WERI-Rb-1 (cell line): ENCODE results near the gene NEUROD1.
A peak's percentile ranks its signal among the peaks of the same experiment; 100 is the strongest.

Experiments
- DNase-seq: peaks from one replicate; pipeline ENCODE4 v3.0.0-alpha.2; 2020
- H3K27ac ChIP-seq: fragments of 250-450 bp; sonication (Bioruptor Pico); 2 replicates; pipeline ENCODE4 v1.5.1; 2020; ENCODE audit warnings: mild to moderate bottlenecking, moderate library complexity
- H3K27me3 ChIP-seq: fragments of 250-450 bp; sonication (Bioruptor Pico); 2 replicates; pipeline ENCODE4 v1.5.1; 2021; ENCODE audit warnings: mild to moderate bottlenecking, low read depth, moderate library complexity; ENCODE audit not compliant: insufficient read depth, severe bottlenecking
- H3K36me3 ChIP-seq: fragments of 250-450 bp; sonication (Bioruptor Pico); 2 replicates; pipeline ENCODE4 v1.5.1; 2020; ENCODE audit warnings: mild to moderate bottlenecking, moderate library complexity
- H3K4me3 ChIP-seq: 2 replicates; pipeline ENCODE4 v1.5.1; 2011; ENCODE audit warnings: low read depth, mild to moderate bottlenecking, control low read depth, low read length
- H3K9me3 ChIP-seq: fragments of 250-450 bp; sonication (Bioruptor Pico); 2 replicates; pipeline ENCODE4 v1.5.1; 2021; ENCODE audit warnings: mild to moderate bottlenecking, moderate library complexity; ENCODE audit not compliant: severe bottlenecking
- CTCF ChIP-seq: IDR thresholded peaks from 2 replicates; pipeline ENCODE4 v1.5.1; 2011; ENCODE audit warnings: low read depth, mild to moderate bottlenecking, control low read depth, inconsistent platforms, low read length

The NEUROD1 gene

DNA sequence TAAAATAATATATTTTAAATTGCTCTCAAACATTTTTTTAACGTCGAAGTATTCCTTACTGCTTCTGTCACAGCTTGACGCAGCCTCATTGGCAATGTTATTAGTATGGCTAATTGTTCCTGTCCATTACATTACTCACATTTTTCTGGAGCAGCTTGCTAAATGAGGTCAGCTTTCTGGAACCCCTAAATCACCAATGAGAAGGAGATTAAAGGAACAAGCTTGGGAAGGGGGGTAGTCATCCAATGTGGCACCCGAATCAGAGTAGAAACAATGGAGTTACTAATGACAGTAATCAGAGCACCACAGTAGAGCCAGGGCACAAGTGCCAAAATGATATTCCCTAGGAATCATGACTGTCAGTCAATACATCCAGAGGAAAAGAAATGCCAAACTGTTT, 5.1 kb downstream of the NEUROD1 start:
- no peaks in the 10 kb centered on the region for H3K9me3 ChIP-seq
- DNase-seq: peak; percentile 40
- H3K27ac ChIP-seq: peak overlapping the region; percentile 47
- H3K4me3 ChIP-seq: peak overlapping the region; percentile 97
- H3K27me3 ChIP-seq: no peaks in the 10 kb centered on the region
- peaks cover 46% of the 10 kb centered on the region for H3K36me3 ChIP-seq
- no peak for TF ChIP-seq CTCF

DNA sequence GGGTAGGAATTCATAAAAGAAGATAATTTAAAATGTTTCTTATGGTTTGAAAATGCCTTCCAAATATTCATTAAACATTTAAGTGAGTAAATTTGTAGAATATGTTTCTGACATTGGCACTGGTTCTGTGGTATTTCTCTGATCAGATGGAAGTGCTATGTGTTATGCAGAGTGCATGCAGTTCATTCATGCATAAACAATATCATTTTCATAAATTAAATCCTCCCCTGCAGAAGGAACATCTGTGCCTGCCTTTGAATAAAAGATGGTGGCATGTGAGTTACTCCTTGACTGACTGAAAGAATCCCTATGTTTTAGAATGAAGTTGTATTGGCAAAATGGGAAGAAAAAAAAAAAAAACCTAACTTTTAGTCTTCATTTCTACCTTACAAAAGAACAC, 5.9 kb downstream of the NEUROD1 start:
- TF ChIP-seq CTCF: no peak
- H3K27me3 ChIP-seq: no peaks in the 10 kb centered on the region
- no peaks in the 10 kb centered on the region for H3K9me3 ChIP-seq
- peaks cover 38% of the 10 kb centered on the region for H3K36me3 ChIP-seq
- no peak for DNase-seq
- peak overlapping the region; percentile 47 for H3K27ac ChIP-seq
- H3K4me3 ChIP-seq: no peak overlapping the region

GRCh38 chr2:181673173-181673572, 7.1 kb downstream of the NEUROD1 start:
- Histone ChIP-seq H3K27me3 (no peaks in the 10 kb centered on the region), H3K27ac (no peak overlapping the region), H3K4me3 (no peak overlapping the region), H3K36me3 (peaks cover 25% of the 10 kb centered on the region), H3K9me3 (no peaks in the 10 kb centered on the region)
- DNase-seq: no peak
- TF ChIP-seq CTCF: no peak

DNA sequence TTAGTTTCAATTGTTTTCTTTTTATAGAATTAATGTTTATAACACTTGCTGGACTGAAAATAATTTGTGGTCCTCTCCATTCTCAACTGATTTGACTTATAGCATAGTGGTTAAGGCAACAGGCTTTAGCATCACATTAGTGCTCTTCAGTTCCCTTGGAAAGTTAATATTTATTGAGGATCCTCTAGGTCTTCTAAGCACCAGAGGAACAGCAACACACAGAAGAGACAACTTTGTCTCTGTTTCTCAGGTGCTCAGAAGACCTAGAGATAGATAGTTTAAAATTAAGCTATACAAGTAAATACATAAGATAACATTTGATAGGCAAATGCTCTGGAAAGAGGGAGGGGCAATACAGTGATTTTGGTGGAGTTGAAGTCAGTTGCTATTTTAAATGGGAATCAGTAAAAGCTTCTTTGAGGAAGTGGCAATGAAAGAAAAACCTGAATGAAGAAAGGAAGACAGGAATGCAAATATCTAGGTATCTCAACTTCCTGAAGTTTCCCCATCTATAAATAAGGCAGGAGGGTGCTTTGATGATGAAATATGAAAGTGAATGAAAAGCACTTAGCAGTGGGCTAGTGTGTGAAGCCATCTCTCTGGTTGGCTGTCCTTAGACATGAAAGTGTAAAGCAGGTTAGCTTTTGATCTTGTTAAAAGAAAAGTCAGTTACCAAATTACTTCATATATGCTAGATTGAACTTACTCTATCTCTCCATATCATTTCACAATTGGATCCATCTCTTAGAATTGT, 7.9 kb downstream of the NEUROD1 start:
- Histone ChIP-seq H3K36me3 (peaks cover 17% of the 10 kb centered on the region), H3K9me3 (no peaks in the 10 kb centered on the region), H3K27me3 (no peaks in the 10 kb centered on the region), H3K4me3 (no peak overlapping the region), H3K27ac (no peak overlapping the region)
- DNase-seq: no peak
- no peak for TF ChIP-seq CTCF

DNA sequence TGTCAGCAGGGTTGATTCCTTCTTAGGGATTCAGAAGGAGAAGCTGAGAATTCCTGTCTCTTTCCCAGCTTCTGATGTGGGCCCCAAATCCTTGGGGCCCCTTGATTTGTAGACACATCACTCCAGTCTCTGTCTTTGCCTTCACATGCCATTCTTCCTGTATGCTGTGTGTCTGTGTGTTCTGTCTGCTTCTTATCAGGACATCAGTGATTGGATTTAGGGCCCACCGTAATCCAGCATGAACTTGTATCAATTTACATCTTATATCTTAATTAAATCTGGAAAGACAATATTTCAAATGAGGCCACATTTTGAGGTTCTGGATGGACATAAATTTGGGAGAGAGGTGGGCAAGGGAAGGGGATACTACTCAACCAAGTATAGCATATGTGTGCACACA, 9.7 kb downstream of the NEUROD1 start:
- H3K4me3 ChIP-seq: no peak overlapping the region
- H3K9me3 ChIP-seq: peaks cover 5% of the 10 kb centered on the region
- H3K27ac ChIP-seq: 0 out of 2 replicates have a peak overlapping the region, but pooled peaks have one; percentile 7
- peaks cover 2% of the 10 kb centered on the region for H3K36me3 ChIP-seq
- TF ChIP-seq CTCF: no peak
- DNase-seq: no peak
- H3K27me3 ChIP-seq: no peaks in the 10 kb centered on the region

DNA sequence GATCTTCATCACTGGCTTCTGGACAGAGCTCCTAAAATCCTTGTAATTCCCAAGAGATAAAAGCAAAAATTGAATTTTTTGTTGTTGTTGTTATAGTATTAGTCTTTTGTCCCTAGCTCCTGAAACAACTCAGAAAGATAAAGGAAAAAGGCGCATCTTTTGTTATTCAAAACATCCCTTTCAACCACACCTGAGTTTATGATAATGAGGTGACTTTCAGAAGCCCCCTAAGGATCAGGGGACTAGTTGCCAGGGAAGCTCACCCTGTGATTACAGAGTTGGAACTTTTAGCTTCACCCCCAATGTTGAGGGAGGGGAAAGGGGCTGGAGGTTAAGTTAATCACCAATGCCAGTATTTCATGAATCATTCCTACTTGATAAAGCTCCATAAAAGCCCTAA, 13.1 kb downstream of the NEUROD1 start:
- TF ChIP-seq CTCF: no peak
- H3K36me3 ChIP-seq: no peaks in the 10 kb centered on the region
- no peak for DNase-seq
- H3K9me3 ChIP-seq: peaks cover 5% of the 10 kb centered on the region
- no peaks in the 10 kb centered on the region for H3K27me3 ChIP-seq
- H3K27ac ChIP-seq: no peak overlapping the region
- H3K4me3 ChIP-seq: no peak overlapping the region
